HFF-Myc (cell line): ENCODE data around the gene UGT1A9.

Source experiments
- DNase-seq: peaks from one replicate; pipeline ENCODE4 v3.0.0-alpha.2; 2011; ENCODE audit warnings: low read depth; ENCODE audit errors: extremely low read depth
- H3K4me3 ChIP-seq: replicated peaks from 2 replicates; pipeline ENCODE4 v1.5.1; 2011; ENCODE audit warnings: low read depth, mild to moderate bottlenecking, control low read depth, low read length
- TF ChIP-seq, protein P1 (sequence below): IDR thresholded peaks from 2 replicates; pipeline ENCODE4 v1.5.1; 2012; ENCODE audit warnings: mild to moderate bottlenecking, low read depth, low read length, control low read depth; ENCODE audit errors: missing control alignments

UGT1A9 gene

DNA sequence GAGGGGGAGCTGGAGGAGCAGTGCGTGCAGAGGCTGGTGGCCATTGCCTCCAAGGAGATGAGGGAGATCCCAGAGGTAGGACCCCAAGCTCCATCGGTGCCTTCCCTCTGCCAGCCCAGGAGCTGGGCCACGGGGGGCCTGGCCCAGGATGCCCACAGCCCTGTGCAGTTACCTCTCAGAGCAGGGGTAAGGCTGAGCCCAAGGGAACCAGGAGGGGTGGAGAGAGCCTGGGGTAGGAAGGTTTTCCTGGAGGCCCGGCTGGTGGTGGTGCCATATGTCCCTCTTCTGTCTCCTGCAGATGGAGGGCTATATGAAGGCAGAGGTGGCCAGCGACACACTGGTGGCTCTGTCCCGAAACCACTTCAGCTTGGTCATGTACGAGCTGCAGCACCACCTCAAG, 117.9 kb downstream of the UGT1A9 start:
- TF ChIP-seq, protein P1, sequence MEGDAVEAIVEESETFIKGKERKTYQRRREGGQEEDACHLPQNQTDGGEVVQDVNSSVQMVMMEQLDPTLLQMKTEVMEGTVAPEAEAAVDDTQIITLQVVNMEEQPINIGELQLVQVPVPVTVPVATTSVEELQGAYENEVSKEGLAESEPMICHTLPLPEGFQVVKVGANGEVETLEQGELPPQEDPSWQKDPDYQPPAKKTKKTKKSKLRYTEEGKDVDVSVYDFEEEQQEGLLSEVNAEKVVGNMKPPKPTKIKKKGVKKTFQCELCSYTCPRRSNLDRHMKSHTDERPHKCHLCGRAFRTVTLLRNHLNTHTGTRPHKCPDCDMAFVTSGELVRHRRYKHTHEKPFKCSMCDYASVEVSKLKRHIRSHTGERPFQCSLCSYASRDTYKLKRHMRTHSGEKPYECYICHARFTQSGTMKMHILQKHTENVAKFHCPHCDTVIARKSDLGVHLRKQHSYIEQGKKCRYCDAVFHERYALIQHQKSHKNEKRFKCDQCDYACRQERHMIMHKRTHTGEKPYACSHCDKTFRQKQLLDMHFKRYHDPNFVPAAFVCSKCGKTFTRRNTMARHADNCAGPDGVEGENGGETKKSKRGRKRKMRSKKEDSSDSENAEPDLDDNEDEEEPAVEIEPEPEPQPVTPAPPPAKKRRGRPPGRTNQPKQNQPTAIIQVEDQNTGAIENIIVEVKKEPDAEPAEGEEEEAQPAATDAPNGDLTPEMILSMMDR = no peak
- no peak for DNase-seq
- H3K4me3 ChIP-seq = no peak overlapping the region

- H3K4me3 ChIP-seq = no peak overlapping the region
- TF ChIP-seq, protein P1 = no peak
- no peak for DNase-seq
These were observed 119.6 kb downstream of the UGT1A9 start for GRCh38 chr2:233791151-233791882.

GRCh38 chr2:233791883-233792329, 120.2 kb downstream of the UGT1A9 start:
- DNase-seq = no peak
- TF ChIP-seq, protein P1 = no peak
- H3K4me3 ChIP-seq = no peak overlapping the region

DNA sequence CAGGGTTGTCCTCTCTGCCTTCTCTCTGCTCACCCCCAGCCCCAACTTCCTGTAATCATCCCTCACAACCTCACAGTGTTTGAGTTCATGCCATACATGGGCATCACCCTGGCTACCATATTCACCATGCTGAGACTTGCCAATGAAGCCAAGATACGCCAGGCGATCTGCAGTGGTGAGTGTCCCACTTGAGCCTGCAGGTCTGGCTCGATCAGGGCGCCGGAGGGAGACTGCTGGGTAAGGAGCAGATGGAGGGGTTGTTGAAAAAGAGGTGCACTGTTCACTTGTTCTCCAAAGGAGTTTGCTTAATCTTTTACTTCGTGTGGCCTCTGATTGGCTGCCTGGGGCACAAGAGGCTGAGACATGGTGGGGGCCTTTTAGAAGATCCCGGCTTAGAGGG, 121.0 kb downstream of the UGT1A9 start:
- TF ChIP-seq, protein P1 = no peak
- no peak overlapping the region for H3K4me3 ChIP-seq
- no peak for DNase-seq

GRCh38 chr2:233793465-233794127, 121.9 kb downstream of the UGT1A9 start:
- no peak for DNase-seq
- TF ChIP-seq, protein P1 = no peak
- no peak overlapping the region for H3K4me3 ChIP-seq

GRCh38 chr2:233794128-233794658, 122.5 kb downstream of the UGT1A9 start:
- H3K4me3 ChIP-seq = no peak overlapping the region

More at GRCh38 chr2:233794128-233794658, 122.5 kb downstream of the UGT1A9 start:
- DNase-seq = no peak
- TF ChIP-seq, protein P1 = no peak
